NCI-H460 (cell line): ENCODE measurements around the gene KRTAP19-8. TPM values are rescaled to one million over a fixed set of nuclear protein-coding genes. Genes with fewer than 3 reads are reported as not detected.

Source experiments
- DNase-seq: peaks from one replicate; pipeline ENCODE4 v3.0.0-alpha.2; 2016; ENCODE audit warnings: low read depth; ENCODE audit errors: extremely low read depth
- total RNA-seq: library from RNA; depleted of rRNA; stranded (reverse); fragments of >200 nt; shearing (Covaris generic); gene quantifications from 2 replicates; pipeline ENCODE4 v1.2.3, GENCODE V29; 2014; rRNA removed

Gene KRTAP19-8
- total RNA-seq, 1 experiment from 2014 or later, result not detected

- DNase-seq, result no peak
These were observed 25.9 kb downstream of the KRTAP19-8 start for GRCh38 chr21:31012133-31013089.

- DNase-seq, result no peak
These were observed 26.9 kb downstream of the KRTAP19-8 start for GRCh38 chr21:31011412-31011811.

- no peak for DNase-seq
These were observed 29.9 kb downstream of the KRTAP19-8 start for GRCh38 chr21:31008355-31008754.

- DNase-seq, result no peak
These were observed 33.3 kb downstream of the KRTAP19-8 start for GRCh38 chr21:31005019-31005418.

- no peak for DNase-seq
These were observed 34.8 kb downstream of the KRTAP19-8 start for GRCh38 chr21:31003471-31003870.

GRCh38 chr21:30997541-30997940, 40.7 kb downstream of the KRTAP19-8 start:
- no peak for DNase-seq

- no peak for DNase-seq
These were observed 41.5 kb downstream of the KRTAP19-8 start for GRCh38 chr21:30996728-30997127.

- no peak for DNase-seq
These were observed 43.3 kb downstream of the KRTAP19-8 start for GRCh38 chr21:30994932-30995331.

- DNase-seq, result no peak
These were observed 47.6 kb downstream of the KRTAP19-8 start for GRCh38 chr21:30990514-30991262.

- no peak for DNase-seq
These were observed 49.6 kb downstream of the KRTAP19-8 start for GRCh38 chr21:30988706-30989105.

Other genes with a start within 250 kb of the KRTAP19-8 start
- not detected in 2 replicates for gene KRTAP8-1, start 225.2 kb downstream of the KRTAP19-8 start, total RNA-seq
- gene KRTAP7-1, start 208.7 kb downstream of the KRTAP19-8 start, total RNA-seq, result not detected in 2 replicates
- gene KRTAP11-1, start 156.9 kb downstream of the KRTAP19-8 start, total RNA-seq, result not detected in 2 replicates